Upper lobe of left lung (tissue), 4 donors: ENCODE measurements around the gene SLC9A4.

Source experiments
- CTCF ChIP-seq, 6 experiments: fragments of 450-650 bp in 4 of 6; fragments of 200-600 bp in 2 of 6; sonication (generic) in 2 of 6; IDR thresholded peaks; one replicate each; pipeline ENCODE4 v1.5.1; 2016 to 2019; ENCODE audit warnings: antibody characterized with exemption in 6 of 6
- POLR2A ChIP-seq, 4 donors: fragments of 450-650 bp; IDR thresholded peaks; one replicate each; pipeline ENCODE4 v1.5.1; 2016 to 2017; ENCODE audit warnings: antibody characterized with exemption in 4 of 4, mild to moderate bottlenecking in 2 of 4

- no peak for TF ChIP-seq CTCF (IDR thresholded peaks at IDR 0.05)
- TF ChIP-seq POLR2A (IDR thresholded peaks at IDR 0.05) = no peak
Measured at GRCh38 chr2:102433973-102434654, 38.9 kb upstream of the SLC9A4 start.
